RWPE2 (cell line): ENCODE measurements around the gene INAFM1.

Experiments used
- ATAC-seq: fragments of 200-7000 bp; cut with Tn5 transposase; 3 replicates; pipeline ENCODE4 v1.9.1; 2021; ENCODE audit warnings: low read depth
- DNase-seq: peaks from one replicate; pipeline ENCODE4 v3.0.0-alpha.2; 2020; ENCODE audit warnings: low spot score
- H3K27ac ChIP-seq: fragments of 450-650 bp; 2 replicates; pipeline ENCODE4 v1.5.1; 2017; ENCODE audit warnings: mild to moderate bottlenecking; ENCODE audit not compliant: poor library complexity, severe bottlenecking
- H3K27me3 ChIP-seq: fragments of 250-450 bp; sonication (Bioruptor Pico); 2 replicates; pipeline ENCODE4 v1.5.1; 2021; ENCODE audit warnings: mild to moderate bottlenecking, moderate library complexity; ENCODE audit not compliant: insufficient read depth, poor library complexity, severe bottlenecking
- H3K36me3 ChIP-seq: fragments of 250-450 bp; sonication (Bioruptor Pico); 2 replicates; pipeline ENCODE4 v1.5.1; 2020; ENCODE audit warnings: low read depth, mild to moderate bottlenecking, moderate library complexity
- H3K4me1 ChIP-seq: fragments of 250-450 bp; sonication (Bioruptor Pico); 2 replicates; pipeline ENCODE4 v1.5.1; 2021; ENCODE audit warnings: mild to moderate bottlenecking, moderate library complexity; ENCODE audit not compliant: insufficient read depth, poor library complexity, severe bottlenecking
- H3K4me3 ChIP-seq: fragments of 250-450 bp; sonication (Bioruptor Pico); 2 replicates; pipeline ENCODE4 v1.5.1; 2021; ENCODE audit warnings: mild to moderate bottlenecking, moderate library complexity; ENCODE audit not compliant: severe bottlenecking
- H3K9me3 ChIP-seq: fragments of 250-450 bp; sonication (Bioruptor Pico); 2 replicates; pipeline ENCODE4 v1.5.1; 2021; ENCODE audit warnings: mild to moderate bottlenecking, moderate library complexity; ENCODE audit not compliant: severe bottlenecking
- TF ChIP-seq, protein P1 (sequence below): fragments of 450-650 bp; IDR thresholded peaks from one replicate; pipeline ENCODE4 v1.5.1; 2017; ENCODE audit warnings: mild to moderate bottlenecking, moderate library complexity; ENCODE audit not compliant: poor library complexity, severe bottlenecking

Gene INAFM1

GRCh38 chr19:47228168-47228936 is 46.3 kb upstream of the INAFM1 start:
- peak overlapping the region; percentile 93 for H3K27ac ChIP-seq
- H3K4me1 ChIP-seq = peaks cover 18% of the 10 kb centered on the region
- H3K9me3 ChIP-seq = no peaks in the 10 kb centered on the region
- H3K36me3 ChIP-seq = peaks cover 9% of the 10 kb centered on the region
- DNase-seq (no peak), ATAC-seq (peak; percentile 35)
- H3K27me3 ChIP-seq = no peaks in the 10 kb centered on the region
- TF ChIP-seq, protein P1, sequence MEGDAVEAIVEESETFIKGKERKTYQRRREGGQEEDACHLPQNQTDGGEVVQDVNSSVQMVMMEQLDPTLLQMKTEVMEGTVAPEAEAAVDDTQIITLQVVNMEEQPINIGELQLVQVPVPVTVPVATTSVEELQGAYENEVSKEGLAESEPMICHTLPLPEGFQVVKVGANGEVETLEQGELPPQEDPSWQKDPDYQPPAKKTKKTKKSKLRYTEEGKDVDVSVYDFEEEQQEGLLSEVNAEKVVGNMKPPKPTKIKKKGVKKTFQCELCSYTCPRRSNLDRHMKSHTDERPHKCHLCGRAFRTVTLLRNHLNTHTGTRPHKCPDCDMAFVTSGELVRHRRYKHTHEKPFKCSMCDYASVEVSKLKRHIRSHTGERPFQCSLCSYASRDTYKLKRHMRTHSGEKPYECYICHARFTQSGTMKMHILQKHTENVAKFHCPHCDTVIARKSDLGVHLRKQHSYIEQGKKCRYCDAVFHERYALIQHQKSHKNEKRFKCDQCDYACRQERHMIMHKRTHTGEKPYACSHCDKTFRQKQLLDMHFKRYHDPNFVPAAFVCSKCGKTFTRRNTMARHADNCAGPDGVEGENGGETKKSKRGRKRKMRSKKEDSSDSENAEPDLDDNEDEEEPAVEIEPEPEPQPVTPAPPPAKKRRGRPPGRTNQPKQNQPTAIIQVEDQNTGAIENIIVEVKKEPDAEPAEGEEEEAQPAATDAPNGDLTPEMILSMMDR = no peak
- H3K4me3 ChIP-seq = peak overlapping the region; percentile 50

DNA sequence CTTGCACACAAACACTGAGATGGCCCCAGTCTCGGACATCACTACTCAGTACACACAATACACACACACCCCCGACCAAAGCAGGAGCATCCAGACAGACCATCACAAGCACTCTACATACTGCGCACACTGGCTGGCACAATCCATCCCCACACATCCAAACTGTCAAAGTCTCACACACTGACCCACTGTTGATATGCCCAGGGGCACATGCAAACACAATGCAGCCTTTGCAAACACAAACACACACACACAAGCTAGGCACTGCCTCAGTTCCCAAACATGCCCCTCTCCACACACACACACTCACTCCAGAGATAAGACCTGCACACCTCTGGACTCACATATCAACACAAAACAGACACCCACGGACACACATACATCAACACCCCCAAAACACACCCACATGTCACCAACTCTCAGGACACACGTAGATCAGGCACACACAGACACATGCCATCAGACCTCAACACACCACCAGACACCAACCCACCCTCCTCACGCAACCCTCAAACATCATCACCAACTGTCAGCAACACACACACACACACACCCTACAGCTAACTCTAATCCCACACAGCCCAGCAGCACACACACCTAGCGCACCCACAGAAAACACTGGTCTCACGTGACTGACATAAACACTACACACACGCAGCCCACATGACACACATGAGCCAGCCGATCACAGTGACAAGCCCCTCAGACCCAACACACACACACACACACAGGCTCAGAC is 45.6 kb upstream of the INAFM1 start:
- peak; percentile 7; the same call in 1 of the 3 replicates for ATAC-seq
- Histone ChIP-seq H3K36me3 (peaks cover 9% of the 10 kb centered on the region), H3K9me3 (no peaks in the 10 kb centered on the region), H3K27ac (peak overlapping the region; percentile 93), H3K4me3 (peak overlapping the region; percentile 50), H3K4me1 (peaks cover 18% of the 10 kb centered on the region), H3K27me3 (no peaks in the 10 kb centered on the region)
- no peak for DNase-seq
- TF ChIP-seq, protein P1 = no peak

GRCh38 chr19:47229676-47230053 is 45.0 kb upstream of the INAFM1 start:
- Histone ChIP-seq H3K9me3 (no peaks in the 10 kb centered on the region), H3K4me1 (peaks cover 18% of the 10 kb centered on the region), H3K27ac (peak overlapping the region; percentile 93), H3K27me3 (no peaks in the 10 kb centered on the region), H3K4me3 (peak overlapping the region; percentile 50), H3K36me3 (peaks cover 9% of the 10 kb centered on the region)
- no peak for ATAC-seq
- DNase-seq = no peak
- TF ChIP-seq, protein P1 = no peak

DNA sequence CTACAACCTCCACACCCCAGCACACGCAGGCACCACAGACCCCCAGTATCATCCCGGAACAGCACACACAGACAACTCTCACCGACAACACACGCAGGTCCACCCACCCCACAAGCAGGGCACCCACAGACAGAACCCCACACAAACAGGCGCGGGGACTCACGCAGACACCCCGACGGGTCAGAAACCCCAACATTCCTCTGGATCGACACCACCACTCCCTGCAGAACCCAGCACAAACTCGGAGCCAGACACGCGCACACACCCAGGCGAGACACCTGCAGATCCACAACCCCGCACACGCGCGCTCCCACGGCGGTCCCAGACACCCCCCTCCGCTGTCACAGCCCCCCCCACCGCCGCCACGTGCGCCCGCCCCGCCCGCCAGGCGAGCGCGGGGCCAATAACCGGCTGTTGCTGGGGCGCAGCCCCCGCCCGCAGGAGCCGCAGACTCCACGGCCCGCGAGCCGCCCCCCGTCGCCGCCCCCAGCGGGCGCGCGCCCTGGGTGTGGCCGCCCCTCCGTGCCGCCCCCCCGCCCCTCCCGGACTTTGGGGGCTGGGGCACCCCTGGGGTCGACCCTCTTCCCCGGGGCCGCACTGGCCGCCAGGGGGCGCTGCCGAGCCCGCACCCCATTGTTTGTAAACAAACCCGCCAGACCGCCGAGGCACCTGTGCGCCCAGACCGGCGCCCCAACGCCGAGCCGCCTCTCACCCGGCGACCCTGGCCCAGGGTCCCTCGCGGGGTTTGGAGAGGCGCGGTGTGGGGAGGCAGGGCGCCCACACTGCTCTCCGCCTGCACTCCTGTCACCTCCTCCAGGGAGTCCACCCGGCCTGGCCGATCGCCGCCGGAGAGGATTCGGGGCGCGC is 44.4 kb upstream of the INAFM1 start:
- ATAC-seq (no peak), DNase-seq (no peak)
- Histone ChIP-seq H3K36me3 (peaks cover 5% of the 10 kb centered on the region), H3K27me3 (no peaks in the 10 kb centered on the region), H3K9me3 (no peaks in the 10 kb centered on the region), H3K27ac (peak overlapping the region; percentile 93), H3K4me1 (peaks cover 18% of the 10 kb centered on the region), H3K4me3 (peak overlapping the region; percentile 50)
- TF ChIP-seq, protein P1 = peak; percentile 97
